H1 (cell line): ENCODE measurements around the gene THEMIS. TPM values are rescaled to one million over a fixed set of nuclear protein-coding genes. Genes with fewer than 3 reads are reported as not detected.

ENCODE experiments used
- CREB1 ChIP-seq: IDR thresholded peaks from 2 replicates; pipeline ENCODE4 v1.6.1; 2012; ENCODE audit warnings: inconsistent platforms
- KDM5A ChIP-seq: fragments of 200-600 bp; IDR thresholded peaks from 2 replicates; pipeline ENCODE4 v1.7.1; 2012; ENCODE audit warnings: mild to moderate bottlenecking, low read length, inconsistent platforms, mixed read lengths
- SUZ12 ChIP-seq: fragments of 200-600 bp; sonication (generic); IDR thresholded peaks from 2 replicates; pipeline ENCODE4 v1.6.1; 2012; ENCODE audit warnings: mild to moderate bottlenecking, inconsistent platforms, low read length, moderate library complexity, mixed read lengths
- polyA plus RNA-seq, 7 experiments: library from polyadenylated mRNA; depleted of rRNA in 3 of 7; stranded (reverse) in 5 of 7; unstranded in 2 of 7; fragments of >200 nt in 5 of 7; fragments of 200-250 nt in 2 of 7; gene quantifications; 1 replicate in 5 of 7; 2 replicates in 1 of 7; 4 replicates in 1 of 7; pipeline versions ENCODE4 v1.2.1 to v1.2.3, GENCODE V29; 2011 to 2013; ENCODE audit warnings: missing spikeins in 2 of 7, mixed read lengths in 2 of 7
- total RNA-seq: library from RNA; stranded (reverse); fragmentation: NEBNext Ultra II Directional; extraction: Animal tissue kit (Norgen Biotek cat#: 25700); gene quantifications from 2 replicates; pipeline ENCODE4 v1.2.1, GENCODE V29; 2021
- TF ChIP-seq, protein P1 (sequence below): IDR thresholded peaks from 2 replicates; pipeline ENCODE4 v1.6.1; 2012; ENCODE audit warnings: inconsistent platforms

THEMIS gene
- total and polyA plus RNA-seq, 2 of the 8 experiments (the other 6 are each of a cell fraction or from before 2014, with no cell fraction given): not detected

DNA sequence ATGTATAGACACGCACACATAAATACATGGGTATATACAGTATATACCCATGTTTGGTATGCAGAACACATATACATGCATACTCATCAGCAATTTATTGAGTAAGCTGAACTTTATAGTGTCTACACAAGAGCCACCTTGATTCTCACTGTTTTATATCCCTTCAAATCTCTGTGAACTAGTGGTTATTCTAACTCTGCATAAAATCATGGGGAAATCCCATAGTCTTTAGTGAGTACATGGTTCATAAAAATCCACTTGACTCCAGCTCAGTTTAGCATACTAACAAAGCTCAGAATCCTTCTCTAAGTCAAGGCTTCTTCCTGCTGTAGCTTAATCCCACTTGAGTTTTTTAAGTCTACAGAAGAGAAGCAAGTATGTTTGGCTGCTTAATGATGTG, 104.1 kb downstream of the THEMIS start (continued):
- no peak for TF ChIP-seq CREB1
- no peak for TF ChIP-seq KDM5A
- TF ChIP-seq, protein P1, sequence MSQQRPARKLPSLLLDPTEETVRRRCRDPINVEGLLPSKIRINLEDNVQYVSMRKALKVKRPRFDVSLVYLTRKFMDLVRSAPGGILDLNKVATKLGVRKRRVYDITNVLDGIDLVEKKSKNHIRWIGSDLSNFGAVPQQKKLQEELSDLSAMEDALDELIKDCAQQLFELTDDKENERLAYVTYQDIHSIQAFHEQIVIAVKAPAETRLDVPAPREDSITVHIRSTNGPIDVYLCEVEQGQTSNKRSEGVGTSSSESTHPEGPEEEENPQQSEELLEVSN: no peak
- no peak for TF ChIP-seq SUZ12
